Activated T-cell treated with anti-CD3 and anti-CD28 coated beads, Interleukin-2, amount 50 U/mL, for 1 hour (primary cell): ENCODE measurements around the gene FMN1.

Experiments used
- DNase-seq: peaks from one replicate; pipeline ENCODE4 v3.0.0-alpha.2; 2020

Gene FMN1

DNA sequence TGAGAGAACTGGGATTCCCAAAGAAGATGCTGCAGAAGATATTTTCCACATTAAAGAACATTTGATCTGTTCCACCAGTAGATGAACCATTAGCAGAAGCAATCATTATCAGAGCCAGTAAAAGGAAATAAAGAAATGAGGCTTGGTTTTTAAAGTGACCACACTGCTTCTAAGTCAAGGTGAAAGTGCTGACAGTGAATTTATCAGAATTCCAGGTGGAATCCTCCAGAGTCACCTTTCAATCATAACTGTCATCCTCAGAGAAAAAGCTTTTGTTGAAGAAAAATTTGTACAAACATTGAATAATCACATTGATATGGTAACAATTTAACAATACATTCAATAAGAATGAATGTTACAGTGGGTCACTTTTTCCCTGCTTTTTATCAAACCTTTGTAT, 376.9 kb downstream of the FMN1 start:
- DNase-seq, result no peak

DNA sequence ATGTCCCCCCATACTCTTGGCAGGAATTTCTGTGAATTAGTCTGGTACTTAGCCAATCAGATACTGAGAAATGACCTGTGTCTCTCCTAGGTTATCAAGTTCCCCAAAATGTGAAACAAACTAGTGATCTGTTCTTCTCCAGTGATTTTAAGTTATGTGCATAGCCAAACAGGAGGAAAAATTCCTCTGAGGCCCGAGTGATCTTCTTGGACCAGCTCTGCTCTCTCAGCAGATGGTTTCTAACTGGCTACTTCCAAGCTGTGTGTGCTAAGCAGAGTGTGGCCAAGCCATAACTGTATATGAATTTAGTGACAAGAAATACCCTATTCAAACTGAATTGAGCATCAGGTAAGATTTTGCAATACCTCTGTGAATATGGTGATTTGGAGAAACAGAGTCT, 387.2 kb downstream of the FMN1 start:
- no peak for DNase-seq

- no peak for DNase-seq
Measured at GRCh38 chr15:32803631-32804030, 390.9 kb downstream of the FMN1 start.

GRCh38 chr15:32802286-32802936, 392.1 kb downstream of the FMN1 start:
- no peak for DNase-seq

- DNase-seq, result no peak
Measured at GRCh38 chr15:32799936-32800535, 394.5 kb downstream of the FMN1 start.

GRCh38 chr15:32796856-32797255, 397.7 kb downstream of the FMN1 start:
- no peak for DNase-seq

GRCh38 chr15:32794973-32795372, 399.5 kb downstream of the FMN1 start:
- DNase-seq, result no peak

GRCh38 chr15:32792436-32792835, 402.1 kb downstream of the FMN1 start:
- no peak for DNase-seq

DNA sequence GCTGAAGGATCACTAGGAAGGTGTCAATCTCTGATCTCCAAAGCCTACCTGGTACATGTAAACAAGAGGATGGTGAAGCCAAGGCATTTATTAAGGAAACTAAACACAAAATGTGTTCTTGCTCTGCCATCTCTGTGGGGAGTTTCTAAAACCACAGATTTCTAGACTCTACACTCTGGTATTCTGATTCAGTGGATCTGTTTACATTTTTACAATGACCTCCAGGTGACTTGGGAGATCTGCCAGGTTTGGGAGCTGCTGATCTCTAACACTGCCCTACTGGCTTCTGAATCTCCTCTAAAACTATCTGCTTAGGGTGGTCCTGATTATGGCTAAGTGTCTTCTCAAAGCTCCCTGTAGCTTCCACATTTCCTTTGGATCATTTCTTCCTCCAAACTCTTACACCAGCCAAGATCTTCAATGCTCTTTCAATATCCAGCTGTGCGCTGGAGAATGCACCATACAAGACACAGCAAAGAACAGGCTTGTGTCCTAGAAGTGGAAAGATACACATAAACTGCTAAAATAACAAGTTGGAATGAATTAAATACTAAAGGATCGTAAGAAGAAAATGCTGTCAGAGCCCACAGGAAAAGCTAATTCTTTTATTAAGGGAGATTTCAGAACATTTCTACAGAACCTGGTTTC, 404.0 kb downstream of the FMN1 start:
- no peak for DNase-seq

GRCh38 chr15:32787949-32788348, 406.6 kb downstream of the FMN1 start:
- no peak for DNase-seq

DNA sequence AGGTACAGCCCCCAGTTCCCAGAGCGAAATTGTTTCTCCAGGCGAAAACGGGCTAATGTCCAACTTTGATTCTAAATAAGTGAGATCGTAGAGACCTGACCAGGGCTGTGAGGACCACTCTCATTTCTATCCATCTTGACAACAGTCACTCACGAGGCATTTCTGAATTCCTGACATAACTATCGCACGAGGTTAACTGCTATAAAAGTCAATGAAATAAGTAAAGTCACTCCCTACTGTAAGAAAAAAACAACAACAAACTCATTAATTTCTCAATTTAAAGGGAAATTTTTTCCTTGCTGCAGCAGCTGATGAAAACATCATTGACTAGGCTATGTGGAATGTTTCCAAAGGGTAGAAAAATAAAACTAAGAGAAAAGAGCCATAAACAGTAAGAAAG, 407.6 kb downstream of the FMN1 start:
- no peak for DNase-seq

GRCh38 chr15:32784581-32784980, 409.9 kb downstream of the FMN1 start:
- no peak for DNase-seq

DNA sequence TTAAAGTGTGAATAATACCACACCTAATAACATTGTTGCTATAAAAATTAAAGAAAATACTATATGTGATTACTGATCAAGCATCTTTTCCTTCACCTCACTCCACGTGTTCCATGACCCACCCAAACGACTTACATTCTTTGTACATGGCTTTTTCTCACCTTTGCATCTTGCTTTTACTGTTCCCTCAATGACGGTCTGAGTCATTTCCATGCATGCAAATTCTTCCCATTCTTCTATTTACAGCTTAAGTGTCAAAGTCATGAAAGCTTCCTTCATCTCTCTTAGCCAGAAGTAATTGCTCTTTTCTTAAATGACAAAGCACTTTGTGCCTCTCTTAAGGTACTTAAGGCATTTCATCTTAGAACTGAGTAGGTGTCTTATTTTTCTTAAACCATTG, 412.7 kb downstream of the FMN1 start:
- DNase-seq, result no peak

GRCh38 chr15:32778391-32779176, 415.9 kb downstream of the FMN1 start:
- no peak for DNase-seq

- no peak for DNase-seq
Measured at GRCh38 chr15:32775103-32775502, 419.4 kb downstream of the FMN1 start.

DNA sequence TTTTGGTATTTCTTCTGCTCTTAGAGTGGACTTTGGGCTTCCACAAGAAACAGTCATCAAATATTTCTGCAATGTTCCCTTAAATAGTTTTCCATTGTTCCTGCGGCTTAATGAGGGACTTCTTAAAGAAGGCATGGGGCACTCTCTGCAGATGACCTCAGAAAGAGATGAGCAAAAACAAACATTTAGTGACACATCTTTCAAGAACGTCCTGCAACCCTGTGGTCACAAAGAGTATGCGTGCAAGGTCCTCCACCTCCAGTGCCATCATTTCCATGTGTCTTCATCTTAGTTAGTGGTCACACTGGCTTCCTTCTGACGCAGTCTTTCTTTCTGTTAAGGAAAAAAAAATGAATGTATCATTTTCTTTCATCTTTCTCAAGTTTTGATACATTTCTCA, 420.5 kb downstream of the FMN1 start:
- DNase-seq, result no peak

DNA sequence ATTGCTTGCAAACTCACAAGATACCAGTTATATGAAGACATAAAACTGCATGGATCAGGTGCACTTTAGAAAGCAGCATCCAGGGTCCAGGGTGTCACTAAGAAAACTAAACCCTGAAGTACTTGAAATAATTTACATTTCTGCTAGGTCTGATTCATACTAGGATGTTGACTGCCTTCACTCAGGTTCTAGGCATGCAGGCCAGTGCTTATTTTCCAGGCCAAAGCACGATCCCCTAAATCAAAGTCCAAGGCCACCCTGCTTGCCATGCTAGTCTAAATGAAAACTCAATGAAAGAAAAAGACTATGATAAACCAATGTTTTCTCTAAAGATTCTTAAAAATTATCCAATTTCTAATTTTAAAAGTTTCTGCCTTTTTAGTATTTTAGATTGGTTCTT, 427.3 kb downstream of the FMN1 start:
- no peak for DNase-seq

GRCh38 chr15:32766101-32766500, 428.4 kb downstream of the FMN1 start:
- DNase-seq, result no peak

DNA sequence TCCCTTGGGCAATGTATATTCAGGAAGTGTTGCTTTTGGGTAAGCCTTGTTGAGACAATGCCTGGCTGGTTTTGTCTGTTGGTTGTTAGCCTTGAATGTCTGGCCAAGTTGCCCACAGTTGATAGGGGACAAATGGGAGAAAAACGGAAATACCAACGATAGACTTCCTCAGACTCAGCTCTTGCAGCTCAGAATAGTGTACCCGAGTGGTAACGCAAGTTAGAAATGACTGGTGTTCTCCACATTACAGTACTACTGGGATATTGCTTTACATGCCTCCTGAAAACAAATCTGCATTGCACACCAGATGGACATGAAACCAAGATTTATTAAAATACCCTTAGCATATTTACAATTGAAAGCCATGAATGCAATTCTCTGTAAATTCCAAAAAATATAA, 429.3 kb downstream of the FMN1 start:
- no peak for DNase-seq

DNA sequence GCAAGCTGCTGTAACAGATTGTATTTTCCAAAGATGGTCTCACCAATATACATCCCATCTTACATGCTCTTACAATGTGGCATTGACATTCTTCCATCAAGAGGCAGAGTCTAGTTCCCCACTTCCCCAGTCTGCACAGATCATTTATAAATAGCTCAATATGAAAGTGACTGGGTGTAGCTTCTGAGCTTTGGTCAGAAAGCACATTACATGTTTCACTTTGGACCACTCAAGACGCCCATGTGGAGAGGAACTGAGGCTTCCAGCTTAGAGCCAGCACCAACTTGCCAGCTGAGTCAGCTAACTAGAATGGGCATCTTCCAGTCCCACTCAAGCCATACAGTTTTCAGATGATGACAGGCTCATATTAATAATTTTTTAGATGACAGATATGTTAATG, 431.2 kb downstream of the FMN1 start:
- DNase-seq, result no peak

DNA sequence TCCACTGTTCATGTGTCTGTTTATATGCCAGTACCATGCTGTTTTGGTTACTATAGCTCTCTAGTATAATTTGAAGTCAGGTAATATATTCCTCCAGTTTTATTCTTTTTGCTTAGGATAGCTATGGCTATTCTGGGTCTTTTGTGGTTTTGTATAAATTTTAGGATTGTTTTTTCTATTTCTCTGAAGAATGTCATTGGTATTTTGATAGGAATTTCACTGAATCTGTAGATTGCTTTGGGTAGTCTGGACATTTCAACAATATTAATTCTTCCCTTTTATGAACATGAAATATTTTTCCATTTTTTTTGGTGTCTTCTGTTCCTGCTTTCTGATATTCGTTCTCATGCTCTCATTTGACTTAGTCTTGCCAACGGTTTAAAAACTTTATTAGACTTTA, 437.1 kb downstream of the FMN1 start:
- DNase-seq, result no peak

DNA sequence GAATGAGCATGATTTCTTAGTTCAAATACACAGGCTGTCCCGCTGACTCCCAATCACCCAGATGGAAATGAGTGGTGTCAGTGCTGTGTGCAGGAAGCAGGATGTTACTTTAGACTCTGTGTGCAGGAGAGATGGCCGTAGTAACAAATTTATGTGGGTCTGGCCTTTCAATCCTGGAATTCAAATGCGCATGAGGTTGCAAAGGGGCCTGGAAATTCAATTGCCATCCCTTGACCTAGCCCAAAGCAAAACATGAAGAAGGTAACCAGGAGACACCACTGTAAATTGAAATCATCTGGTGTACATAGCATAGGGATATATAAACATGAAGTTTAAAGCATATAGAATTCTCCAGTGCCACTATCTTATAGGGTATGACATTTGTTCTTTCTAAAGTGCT, 443.5 kb downstream of the FMN1 start:
- DNase-seq, result no peak

- DNase-seq, result no peak
Measured at GRCh38 chr15:32747921-32748342, 446.6 kb downstream of the FMN1 start.
